ENCODE results near the gene CYP26A1.

The CYP26A1 gene, protein sequence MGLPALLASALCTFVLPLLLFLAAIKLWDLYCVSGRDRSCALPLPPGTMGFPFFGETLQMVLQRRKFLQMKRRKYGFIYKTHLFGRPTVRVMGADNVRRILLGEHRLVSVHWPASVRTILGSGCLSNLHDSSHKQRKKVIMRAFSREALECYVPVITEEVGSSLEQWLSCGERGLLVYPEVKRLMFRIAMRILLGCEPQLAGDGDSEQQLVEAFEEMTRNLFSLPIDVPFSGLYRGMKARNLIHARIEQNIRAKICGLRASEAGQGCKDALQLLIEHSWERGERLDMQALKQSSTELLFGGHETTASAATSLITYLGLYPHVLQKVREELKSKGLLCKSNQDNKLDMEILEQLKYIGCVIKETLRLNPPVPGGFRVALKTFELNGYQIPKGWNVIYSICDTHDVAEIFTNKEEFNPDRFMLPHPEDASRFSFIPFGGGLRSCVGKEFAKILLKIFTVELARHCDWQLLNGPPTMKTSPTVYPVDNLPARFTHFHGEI

DNA sequence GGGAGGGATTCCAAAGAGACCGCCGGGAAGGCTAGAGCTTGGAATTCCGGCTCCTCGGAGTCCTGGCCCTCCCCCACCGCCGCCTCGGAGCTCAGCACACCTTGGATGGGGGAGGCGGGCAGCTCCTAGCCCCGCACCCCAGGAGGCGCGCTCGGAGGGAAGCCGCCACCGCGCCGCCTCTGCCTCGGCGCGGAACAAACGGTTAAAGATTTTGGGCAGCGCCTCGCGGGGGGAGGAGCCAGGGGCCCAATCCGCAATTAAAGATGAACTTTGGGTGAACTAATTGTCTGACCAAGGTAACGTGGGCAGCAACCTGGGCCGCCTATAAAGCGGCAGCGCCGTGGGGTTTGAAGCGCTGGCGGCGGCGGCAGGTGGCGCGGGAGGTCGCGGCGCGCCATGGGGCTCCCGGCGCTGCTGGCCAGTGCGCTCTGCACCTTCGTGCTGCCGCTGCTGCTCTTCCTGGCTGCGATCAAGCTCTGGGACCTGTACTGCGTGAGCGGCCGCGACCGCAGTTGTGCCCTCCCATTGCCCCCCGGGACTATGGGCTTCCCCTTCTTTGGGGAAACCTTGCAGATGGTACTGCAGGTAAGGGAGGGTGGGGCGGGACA lies at the start of gene CYP26A1:
CYP26A1 (plus strand) TSS at position 355 of the 608 bp plus-strand sequence; CDS start at position 397, 42 bp downstream.
- no peak for DNase-seq (ENCODE audit: low spot score)

DNA sequence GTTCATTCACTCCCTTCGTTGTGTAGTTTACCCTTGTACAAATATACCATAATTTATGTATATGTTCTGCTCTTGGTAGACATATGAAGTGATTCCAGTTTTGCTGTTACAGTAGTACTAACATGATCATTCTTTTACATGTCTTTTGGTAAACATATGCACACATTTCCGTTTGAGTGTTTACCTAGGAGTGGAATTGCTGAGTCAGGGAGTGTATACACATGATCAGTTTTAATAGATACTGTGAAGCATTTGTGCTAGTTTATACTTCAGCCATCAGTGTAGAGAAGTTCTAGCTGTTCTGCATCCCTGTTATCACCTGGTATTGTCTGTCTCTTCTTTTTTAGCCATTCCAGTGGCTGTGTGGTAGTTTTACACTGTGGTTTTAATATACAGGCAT lies 47.6 kb upstream of the CYP26A1 start:
- no peak for DNase-seq (ENCODE audit: low spot score)

DNA sequence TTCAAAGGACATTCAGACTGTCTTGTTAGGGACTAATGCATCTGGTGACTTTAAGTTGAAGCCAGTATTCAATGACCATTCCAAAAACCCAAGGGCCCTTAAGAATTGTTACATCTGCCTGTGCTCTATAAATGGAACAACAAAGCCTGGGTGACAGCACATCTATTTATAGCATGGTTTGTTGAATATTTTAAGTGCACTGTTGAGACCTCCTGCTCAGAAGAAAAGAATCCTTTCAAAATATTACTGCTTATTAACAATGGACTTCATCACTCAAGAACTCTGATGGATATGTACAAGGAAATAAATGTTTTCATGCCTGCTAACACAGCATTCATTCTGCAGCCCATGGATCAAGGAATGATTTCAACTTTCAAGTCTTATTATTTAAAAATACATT lies 46.2 kb upstream of the CYP26A1 start:
- no peak for DNase-seq (ENCODE audit: low spot score)

DNA sequence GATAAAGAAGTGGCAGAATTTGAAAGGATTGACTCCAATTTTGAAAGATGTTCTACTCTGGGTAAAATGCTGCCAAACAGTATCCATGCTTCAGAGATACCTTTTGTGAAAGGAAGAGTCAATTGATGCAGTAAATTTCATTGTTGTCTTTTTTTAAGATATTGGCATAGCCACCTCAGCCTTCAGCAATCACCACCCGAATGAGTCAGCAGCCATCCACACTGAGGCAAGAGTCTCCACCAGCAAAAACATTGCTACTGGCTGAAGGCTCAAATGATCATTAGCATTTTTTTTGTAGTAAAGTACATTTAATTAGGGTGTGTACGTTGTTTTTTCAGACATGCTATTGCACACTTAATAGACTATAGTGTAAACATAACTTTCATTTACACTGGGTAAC lies 44.8 kb upstream of the CYP26A1 start:
- DNase-seq (ENCODE audit: low spot score) = peak; percentile 35

DNA sequence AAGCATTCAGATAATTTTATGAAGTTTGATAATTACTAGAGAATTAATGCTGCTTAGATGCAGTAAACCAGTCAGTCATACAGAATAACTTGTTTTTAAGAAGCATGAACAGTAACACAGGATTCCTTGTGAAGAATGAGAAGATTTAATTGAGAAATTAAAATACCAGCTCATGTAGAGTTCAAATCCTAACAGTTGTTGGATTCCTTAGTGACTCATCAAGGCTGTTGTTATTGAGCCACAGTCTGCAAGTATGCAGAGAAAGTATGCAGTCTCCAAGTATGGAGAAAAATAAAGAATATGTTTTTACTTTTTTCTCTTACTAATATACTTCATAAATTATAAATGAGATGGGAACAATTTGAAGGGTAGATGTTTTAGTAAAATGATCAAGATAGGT lies 43.3 kb upstream of the CYP26A1 start:
- DNase-seq (ENCODE audit: low spot score) = peak; percentile 47

DNA sequence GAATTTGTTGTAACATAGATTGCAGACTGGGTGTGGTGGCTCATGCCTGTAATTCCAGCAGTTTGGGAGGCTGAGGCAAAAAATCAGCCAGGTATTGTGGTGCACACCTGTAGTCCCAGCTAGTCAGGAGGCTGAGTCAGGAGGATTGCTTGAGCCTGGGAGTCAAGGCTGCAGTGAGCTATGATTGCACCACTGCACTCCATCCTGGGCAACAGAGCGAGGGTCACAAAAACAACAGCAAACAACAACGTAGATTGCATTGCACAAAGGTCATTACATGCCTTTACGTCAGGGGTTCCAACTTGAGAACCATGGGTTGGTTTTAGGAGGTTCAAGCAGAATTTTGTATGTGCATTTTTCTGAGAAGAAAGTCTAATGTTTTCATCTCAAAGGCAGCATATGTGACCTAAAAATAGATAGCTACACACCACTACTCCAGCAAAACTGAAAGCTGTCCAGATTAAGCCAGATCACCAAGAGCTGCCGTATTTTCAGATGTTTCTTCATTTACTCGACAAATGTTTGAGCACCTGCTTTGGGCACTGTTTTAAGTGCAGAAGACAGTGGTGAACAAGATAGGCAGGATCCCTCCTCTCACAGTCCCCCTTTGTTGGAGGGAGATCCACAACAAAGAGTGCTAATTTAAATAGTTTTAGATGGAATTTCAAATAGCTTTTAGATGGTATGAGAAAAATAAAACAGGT lies 41.4 kb upstream of the CYP26A1 start:
- no peak for DNase-seq (ENCODE audit: low spot score)

DNA sequence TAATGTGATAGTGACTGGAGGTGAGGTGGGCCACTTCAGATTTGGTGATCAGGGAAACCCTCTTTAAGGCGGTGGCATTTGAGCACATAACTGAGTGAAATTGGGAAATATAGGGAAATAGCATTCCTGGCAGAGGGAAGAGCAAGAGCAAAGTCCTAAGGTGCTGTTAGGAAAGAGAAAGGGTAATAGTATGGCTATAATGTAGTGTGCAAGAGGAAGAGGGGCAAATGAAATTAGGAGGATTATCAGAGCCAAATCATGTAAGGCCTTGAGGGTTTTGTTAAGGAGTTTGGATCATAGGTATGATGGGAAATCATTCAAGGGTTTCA lies 40.9 kb upstream of the CYP26A1 start:
- no peak for DNase-seq (ENCODE audit: low spot score)

DNA sequence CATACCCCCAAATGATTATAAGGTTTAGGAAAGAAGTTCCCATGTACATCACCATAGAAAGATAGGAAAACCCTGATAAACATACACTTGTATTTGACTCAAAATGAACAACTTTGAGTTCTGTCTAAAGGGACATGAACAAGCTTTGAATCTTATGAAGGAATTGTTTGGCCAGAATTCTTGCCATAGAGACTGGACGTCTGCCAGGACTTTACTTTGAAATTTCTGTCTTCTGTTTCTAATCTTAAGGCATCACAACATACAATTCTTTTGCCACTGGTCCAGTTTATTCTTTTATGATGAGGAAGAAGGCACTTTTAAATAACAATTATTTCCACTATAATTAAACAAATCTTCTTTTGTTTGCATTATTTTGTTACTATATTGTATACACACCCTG lies 39.3 kb upstream of the CYP26A1 start:
- no peak for DNase-seq (ENCODE audit: low spot score)

DNA sequence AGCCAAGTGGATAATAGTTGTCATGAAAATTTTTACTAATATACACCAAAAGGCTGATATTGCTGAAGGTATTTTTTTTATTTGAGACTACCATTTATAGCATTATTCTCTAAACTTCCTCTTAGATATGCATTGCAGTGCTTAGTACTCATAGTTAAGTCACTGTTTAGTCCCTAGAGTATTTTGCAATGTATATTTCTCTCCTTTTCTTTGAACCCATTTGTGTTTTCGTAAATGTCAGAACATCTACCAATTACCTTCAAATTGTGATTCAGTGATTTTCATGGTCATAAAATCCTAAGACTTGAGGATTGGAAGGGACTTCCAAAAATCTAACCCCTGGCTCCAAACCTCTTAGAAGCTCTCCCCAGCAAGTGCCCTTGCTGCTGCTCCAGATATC lies 34.6 kb upstream of the CYP26A1 start:
- DNase-seq (ENCODE audit: low spot score) = no peak

DNA sequence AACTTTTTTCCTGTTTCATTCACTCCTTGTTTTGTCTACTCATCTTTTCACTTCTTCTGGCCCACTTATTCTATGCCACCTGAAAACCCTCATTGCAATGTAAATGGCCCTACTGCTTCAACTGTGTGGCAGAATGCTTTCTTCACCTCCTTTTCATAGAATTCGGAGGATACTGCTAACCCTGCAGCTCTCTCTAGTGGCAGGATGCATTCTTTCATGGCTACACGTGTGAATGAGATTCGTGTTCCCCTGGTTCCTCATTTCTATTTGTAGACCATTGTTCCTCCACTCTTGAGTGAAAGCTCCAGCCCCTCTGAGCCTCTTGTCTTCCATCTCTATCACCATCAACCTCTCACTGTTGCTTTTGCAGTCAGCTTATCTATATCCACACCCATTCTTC lies 34.0 kb upstream of the CYP26A1 start:
- DNase-seq (ENCODE audit: low spot score) = peak; percentile 29

DNA sequence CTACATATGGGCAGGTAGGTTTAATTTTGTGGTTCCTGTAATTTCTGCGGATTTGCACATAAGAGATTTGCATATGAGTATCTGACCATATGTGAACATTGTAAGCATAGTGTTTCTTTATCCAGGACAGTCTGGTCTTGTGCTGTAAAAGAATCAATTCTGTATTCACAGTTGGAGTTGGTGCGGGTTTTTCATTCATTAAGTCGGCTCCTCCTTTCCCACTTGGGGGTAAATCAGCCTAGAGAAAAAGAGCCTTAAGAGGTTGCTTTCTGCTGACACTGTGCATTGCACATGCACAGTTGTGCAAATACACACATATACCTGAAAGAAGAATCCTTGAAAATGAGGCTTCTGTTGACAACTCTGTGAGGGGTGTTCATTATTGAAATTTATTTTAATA lies 19.2 kb upstream of the CYP26A1 start:
- no peak for DNase-seq (ENCODE audit: low spot score)

DNA sequence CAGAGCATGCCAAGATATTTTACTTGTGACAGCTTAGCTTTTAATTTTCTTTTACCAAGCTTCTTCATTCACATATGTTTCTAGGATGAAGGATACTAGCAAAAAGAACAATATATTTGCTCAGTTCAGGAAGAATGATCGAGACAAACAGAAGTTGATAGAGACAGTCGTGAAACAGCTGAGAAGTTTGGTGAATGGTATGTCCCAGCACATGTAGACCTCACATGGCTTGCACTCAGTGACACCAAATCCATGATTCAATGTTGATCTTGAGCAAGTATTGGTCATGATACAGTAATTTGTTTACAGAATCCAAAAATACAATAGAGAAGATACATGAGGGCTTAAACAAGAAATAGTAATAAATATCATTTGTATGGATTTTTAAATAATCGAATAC lies 15.6 kb upstream of the CYP26A1 start:
- no peak for DNase-seq (ENCODE audit: low spot score)

DNA sequence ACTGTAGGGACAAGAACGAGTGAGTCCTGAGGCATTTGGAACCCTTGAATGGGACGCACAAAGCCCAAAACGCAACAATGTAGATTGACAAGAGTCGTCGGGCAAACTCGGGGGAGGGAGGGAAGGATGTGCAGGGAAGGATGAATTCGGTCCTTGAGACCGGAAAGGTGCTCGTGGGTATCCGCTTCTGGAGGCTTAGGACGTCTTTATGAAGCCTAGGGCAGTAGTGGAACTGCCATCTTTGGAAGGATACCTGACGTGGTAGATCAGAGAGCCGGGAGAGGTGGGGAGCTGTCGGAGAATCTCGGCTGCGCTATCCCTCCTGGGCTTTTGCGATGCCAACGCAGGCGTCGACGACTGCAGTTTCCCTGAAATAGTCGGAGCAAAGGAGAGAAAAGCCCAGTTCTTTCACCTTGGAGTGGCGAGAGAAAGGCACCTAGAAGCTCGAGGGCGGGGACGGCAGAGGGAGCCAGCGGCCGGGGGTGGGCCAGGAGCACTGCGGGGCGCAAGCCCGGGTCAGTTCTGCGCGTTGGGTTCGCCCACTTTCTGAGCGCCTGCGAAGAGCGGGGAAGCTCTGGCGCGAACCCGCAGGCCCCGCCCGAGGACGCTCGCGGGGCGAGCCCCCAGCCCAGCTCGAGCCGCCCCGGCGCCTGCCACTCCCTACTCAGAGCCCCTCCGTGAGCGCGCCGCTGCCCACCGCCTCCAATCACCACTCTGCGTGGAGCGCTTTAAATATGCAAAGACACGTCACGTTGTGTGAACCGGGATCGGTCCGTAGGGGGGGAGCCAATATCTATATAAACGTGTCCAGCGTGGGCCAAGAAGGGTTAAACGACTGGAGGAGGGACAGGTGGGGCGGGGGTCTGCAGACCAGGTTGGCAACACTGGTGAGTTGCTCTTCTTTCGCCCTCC lies 13.5 kb upstream of the CYP26A1 start, which contains the start of gene CYP26C1:
CYP26C1 (plus strand) TSS at position 824 of the 912 bp plus-strand sequence. CDS start 466 bp downstream, outside the sequence.
- no peak for DNase-seq (ENCODE audit: low spot score)

DNA sequence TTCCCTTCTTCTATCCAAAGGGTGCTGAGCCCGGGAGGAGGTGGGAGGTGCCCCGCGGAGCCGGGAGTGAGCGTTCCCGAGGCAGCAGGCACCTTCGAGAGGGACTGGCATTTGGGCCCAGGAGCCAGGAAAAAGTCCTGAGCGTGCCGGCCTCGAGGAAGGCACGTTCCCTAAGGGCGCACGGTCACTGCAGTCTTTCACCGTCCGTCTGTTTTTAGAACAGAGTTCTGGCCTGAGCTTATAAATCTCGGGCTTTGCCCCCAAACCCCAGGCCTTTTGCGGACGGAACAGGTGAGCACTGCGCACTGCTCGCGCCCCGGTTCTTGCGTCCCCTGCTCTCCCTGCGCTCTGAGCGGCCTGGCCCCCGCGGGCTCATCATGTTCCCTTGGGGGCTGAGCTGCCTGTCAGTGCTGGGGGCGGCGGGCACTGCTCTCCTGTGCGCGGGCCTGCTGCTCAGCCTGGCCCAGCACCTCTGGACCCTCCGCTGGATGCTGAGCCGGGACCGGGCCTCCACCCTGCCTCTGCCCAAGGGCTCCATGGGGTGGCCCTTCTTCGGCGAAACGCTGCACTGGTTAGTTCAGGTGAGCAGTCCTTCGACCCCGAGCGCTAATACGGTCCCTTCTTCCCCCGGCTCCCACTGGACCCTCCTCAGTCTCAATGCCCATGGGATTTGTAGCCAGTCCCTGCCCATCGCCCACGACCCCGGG lies 12.7 kb upstream of the CYP26A1 start:
- no peak for DNase-seq (ENCODE audit: low spot score)

DNA sequence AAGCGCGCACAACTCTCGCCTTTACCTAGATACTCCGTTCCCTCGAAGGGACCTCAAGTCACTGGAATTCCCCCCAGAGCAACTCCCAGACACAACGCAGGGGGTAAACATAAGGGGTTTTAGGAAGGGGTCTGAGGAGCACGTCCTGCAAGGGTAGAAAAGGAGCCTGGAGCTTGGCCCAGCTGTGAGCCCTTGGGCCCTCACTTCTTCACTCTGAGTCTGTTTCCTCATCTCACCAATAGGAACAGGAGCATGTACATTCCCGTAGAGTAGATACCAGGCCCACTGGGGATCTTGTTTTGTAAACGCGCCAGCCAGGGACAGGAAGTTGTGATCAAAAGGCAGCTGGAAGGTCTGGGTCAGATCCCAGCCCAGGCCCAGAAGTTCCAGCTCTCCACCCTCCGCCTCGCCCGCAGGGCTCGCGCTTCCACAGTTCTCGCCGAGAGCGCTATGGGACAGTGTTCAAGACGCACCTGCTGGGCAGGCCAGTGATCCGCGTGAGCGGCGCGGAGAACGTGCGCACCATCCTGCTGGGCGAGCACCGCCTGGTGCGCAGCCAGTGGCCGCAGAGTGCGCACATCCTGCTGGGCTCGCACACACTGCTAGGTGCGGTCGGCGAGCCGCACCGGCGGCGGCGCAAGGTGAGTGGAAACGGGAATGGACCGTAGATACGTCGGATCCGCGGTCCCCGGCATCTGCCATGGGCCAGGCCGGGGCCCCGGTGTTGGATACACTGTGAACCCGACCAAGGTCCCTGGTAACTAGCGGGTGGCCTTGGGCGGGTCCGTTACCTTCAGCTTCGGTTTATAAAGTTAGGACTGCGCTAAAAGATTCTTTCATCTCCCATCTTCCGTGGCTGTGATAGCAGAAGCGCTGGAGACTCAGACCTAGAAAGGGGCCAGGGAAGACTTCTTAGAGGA lies 11.8 kb upstream of the CYP26A1 start:
- peak; percentile 37 for DNase-seq (ENCODE audit: low spot score)

DNA sequence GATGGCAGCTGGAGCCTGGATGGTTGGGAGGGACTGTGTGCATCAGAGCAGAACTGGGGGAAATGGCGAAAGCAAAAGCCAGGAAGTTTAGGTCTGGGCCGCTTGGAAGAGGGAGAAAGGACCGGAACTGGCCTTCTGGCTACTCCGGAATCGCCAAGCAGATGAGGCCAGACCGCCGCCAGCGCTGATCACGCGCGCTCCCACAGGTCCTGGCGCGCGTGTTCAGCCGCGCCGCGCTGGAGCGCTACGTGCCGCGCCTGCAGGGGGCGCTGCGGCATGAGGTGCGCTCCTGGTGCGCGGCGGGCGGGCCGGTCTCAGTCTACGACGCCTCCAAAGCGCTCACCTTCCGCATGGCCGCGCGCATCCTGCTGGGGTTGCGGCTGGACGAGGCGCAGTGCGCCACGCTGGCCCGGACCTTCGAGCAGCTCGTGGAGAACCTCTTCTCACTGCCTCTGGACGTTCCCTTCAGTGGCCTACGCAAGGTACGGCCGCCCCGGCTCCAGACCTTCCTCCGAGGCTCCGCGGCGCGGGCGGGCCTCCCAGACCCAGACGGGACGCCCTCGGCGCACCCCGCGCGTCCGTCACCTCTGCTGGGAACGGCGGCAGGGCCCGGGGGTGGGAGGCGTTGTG lies 11.1 kb upstream of the CYP26A1 start:
- DNase-seq (ENCODE audit: low spot score) = peak; percentile 67

DNA sequence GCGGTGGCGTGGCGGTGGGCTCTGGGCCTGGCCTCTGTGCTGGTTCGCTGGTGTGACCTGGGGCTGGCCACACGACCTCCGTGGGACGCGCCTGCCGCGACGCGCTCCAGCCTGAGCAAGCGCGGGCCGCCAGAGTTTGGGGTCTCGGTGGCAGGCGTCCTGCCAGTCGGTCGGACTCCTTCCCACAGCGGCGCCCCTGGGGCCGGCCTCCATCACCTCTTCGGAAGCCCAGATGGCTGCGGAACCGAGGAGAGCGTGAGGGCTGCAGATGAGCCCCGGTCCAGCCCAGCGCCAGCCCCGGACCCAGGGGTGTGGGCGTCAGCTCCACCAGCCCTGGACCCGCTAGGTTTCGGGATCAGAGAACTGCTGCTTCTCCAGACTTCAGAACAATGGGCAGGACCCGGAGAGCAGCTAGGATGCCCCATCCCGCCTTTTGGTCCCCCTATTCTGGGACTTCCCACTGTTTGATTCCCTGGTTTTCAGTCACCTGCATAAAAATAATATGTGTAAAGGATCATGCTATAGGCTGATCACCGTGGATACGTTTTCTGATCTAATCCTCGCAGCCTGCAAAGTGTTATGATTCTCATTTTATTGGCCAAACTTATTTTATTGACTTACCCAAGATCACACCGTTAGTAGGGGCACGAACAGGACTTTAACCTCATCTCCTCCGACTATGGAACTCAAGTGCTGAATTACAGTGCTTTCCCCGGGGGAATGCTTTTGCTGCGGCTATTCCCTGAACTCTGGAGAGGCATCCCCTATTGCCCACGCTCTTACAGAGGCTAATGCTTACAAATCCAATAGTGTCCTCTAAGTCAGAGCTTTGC lies 10.3 kb upstream of the CYP26A1 start:
- no peak for DNase-seq (ENCODE audit: low spot score)

DNA sequence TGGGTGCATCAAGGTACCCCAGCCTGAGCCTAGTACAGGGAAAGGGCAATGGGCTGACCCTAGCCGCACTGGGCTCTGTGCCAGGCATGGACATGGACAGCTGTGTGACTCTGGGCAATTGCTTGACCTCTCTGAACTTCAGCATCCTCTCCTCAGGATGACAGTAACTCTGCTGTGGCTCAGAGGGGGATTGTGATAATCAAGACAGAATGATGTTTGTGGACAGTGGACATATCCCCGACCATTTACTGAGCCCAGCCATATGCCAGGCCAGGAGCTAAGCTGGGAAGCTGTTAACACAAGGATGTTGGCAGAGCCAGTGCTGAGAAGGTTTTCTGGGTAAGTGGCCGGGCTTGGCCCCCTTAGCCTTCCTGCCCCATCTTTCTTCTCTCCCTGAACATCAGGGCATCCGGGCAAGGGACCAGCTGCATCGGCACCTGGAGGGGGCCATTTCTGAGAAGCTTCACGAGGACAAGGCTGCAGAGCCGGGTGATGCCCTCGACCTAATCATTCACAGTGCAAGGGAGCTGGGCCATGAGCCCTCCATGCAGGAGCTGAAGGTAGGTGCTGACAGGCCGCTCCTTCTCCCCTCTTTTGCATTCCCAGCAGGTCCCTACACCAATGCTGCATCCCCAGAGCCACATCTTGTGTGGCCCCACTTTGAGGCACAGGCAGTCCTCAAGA lies 9.6 kb upstream of the CYP26A1 start:
- no peak for DNase-seq (ENCODE audit: low spot score)

Data from kidney tubule cell (primary cell).